IMR-90 (cell line): ENCODE measurements around the gene MYF6. TPM values are rescaled to one million over a fixed set of nuclear protein-coding genes. Genes with fewer than 3 reads are reported as not detected.

Experiments
- ATAC-seq: fragments of 200-7000 bp; cut with Tn5 transposase; 2 replicates; pipeline ENCODE4 v1.9.1; 2020; ENCODE audit warnings: low read depth, mild to moderate bottlenecking, moderate library complexity
- BruUV-seq: library from RNA; stranded (reverse); fragments of 400-500 nt; replicated peaks from 2 replicates; lab custom pipeline; 2021; lab: Mats Ljungman, UMichigan
- CTCF ChIA-PET: fragments of 300-600 bp; formaldehyde crosslinking; extraction: SDS; loops from one replicate; lab custom pipeline; 2021; ENCODE audit warnings: antibody characterized with exemption; lab: Yijun Ruan, JAX
- POLR2A ChIA-PET: fragments of 300-600 bp; sonication (Branson Sonifier 250); formaldehyde crosslinking; loops from one replicate; lab custom pipeline; 2022; ENCODE audit warnings: antibody characterized with exemption; ENCODE audit not compliant: unreplicated experiment; lab: Charles Lee
- DNase-seq: peaks from one replicate; pipeline ENCODE4 v3.0.0; 2013
- H2AFZ ChIP-seq: replicated peaks from 2 replicates; pipeline ENCODE3; 2013; ENCODE audit warnings: low read length, mild to moderate bottlenecking; ENCODE audit not compliant: poor library complexity
- H2AK5ac ChIP-seq: 2 replicates; pipeline ENCODE4 v1.6.1; 2013; ENCODE audit warnings: low read depth, low read length, inconsistent platforms
- H2AK9ac ChIP-seq: replicated peaks from 2 replicates; pipeline ENCODE3; 2013; ENCODE audit warnings: mild to moderate bottlenecking, low read depth, low read length, moderate library complexity; ENCODE audit not compliant: poor library complexity
- H2BK120ac ChIP-seq: 2 replicates; pipeline ENCODE4 v1.6.1; 2013; ENCODE audit warnings: low read depth, low read length, inconsistent platforms
- H2BK15ac ChIP-seq: 3 replicates; pipeline ENCODE4 v1.6.1; 2013; ENCODE audit warnings: low read depth, low read length, inconsistent platforms
- H2BK20ac ChIP-seq: 2 replicates; pipeline ENCODE4 v1.6.1; 2013; ENCODE audit warnings: low read depth, mild to moderate bottlenecking, inconsistent platforms, low read length, moderate library complexity
- H2BK5ac ChIP-seq: 2 replicates; pipeline ENCODE4 v1.6.1; 2013; ENCODE audit warnings: mild to moderate bottlenecking, low read depth, low read length, inconsistent platforms; ENCODE audit not compliant: poor library complexity, severe bottlenecking
- H3K14ac ChIP-seq: replicated peaks from 2 replicates; pipeline ENCODE4 v1.6.1; 2013; ENCODE audit warnings: low read depth, low read length, inconsistent platforms
- H3K18ac ChIP-seq: 2 replicates; pipeline ENCODE4 v1.6.1; 2013; ENCODE audit warnings: low read depth, low read length, control low read depth
- H3K23ac ChIP-seq: 2 replicates; pipeline ENCODE4 v1.6.1; 2013; ENCODE audit warnings: low read depth, low read length, inconsistent platforms
- H3K27ac ChIP-seq: 2 replicates; pipeline ENCODE4 v1.5.1; 2013; ENCODE audit warnings: mild to moderate bottlenecking, control low read depth, low read length; ENCODE audit not compliant: insufficient read depth
- H3K27me3 ChIP-seq: 2 replicates; pipeline ENCODE4 v1.6.1; 2013; ENCODE audit warnings: low read length; ENCODE audit not compliant: control insufficient read depth, insufficient read depth
- H3K36me3 ChIP-seq: 2 replicates; pipeline ENCODE4 v1.6.1; 2013; ENCODE audit warnings: low read length, mixed read lengths; ENCODE audit not compliant: control insufficient read depth, insufficient read depth
- H3K4ac ChIP-seq: 2 replicates; pipeline ENCODE4 v1.6.1; 2013; ENCODE audit warnings: low read depth, low read length, inconsistent platforms
- H3K4me1 ChIP-seq: 2 replicates; pipeline ENCODE4 v1.6.1; 2013; ENCODE audit warnings: low read length, mixed read lengths; ENCODE audit not compliant: control insufficient read depth, insufficient read depth
- H3K4me2 ChIP-seq: 2 replicates; pipeline ENCODE4 v1.6.1; 2013; ENCODE audit warnings: low read depth, mild to moderate bottlenecking, control low read depth, low read length, moderate library complexity
- H3K4me3 ChIP-seq: 2 replicates; pipeline ENCODE4 v1.5.1; 2013; ENCODE audit warnings: low read depth, mild to moderate bottlenecking, control low read depth, low read length, moderate library complexity; ENCODE audit not compliant: insufficient read depth
- H3K56ac ChIP-seq: 2 replicates; pipeline ENCODE4 v1.6.1; 2013; ENCODE audit warnings: low read length, inconsistent platforms; ENCODE audit not compliant: insufficient read depth; ENCODE audit errors: extremely low read depth
- H3K79me1 ChIP-seq, 2 experiments: 2 replicates each; pipeline ENCODE4 v1.6.1; 2013; ENCODE audit warnings: low read length in 2 of 2, inconsistent platforms in 1 of 2, low read depth in 1 of 2
- H3K9ac ChIP-seq: 2 replicates; pipeline ENCODE4 v1.6.1; 2013; ENCODE audit warnings: low read depth, low read length, control low read depth
- H3K9me1 ChIP-seq: 2 replicates; pipeline ENCODE4 v1.6.1; 2013; ENCODE audit warnings: low read length, inconsistent platforms; ENCODE audit not compliant: insufficient read depth
- H3K9me3 ChIP-seq: 2 replicates; pipeline ENCODE4 v1.6.1; 2013; ENCODE audit warnings: low read length; ENCODE audit not compliant: control insufficient read depth, insufficient read depth
- H4K20me1 ChIP-seq: 2 replicates; pipeline ENCODE4 v1.6.1; 2013; ENCODE audit warnings: low read length, inconsistent platforms; ENCODE audit not compliant: insufficient read depth
- H4K5ac ChIP-seq: 2 replicates; pipeline ENCODE4 v1.6.1; 2013; ENCODE audit warnings: mild to moderate bottlenecking, low read depth, low read length, control low read depth
- H4K8ac ChIP-seq, 2 experiments: 2 replicates each; pipeline ENCODE4 v1.6.1; 2013; ENCODE audit warnings: low read depth in 2 of 2, low read length in 2 of 2, control low read depth in 1 of 2, inconsistent platforms in 1 of 2
- H4K91ac ChIP-seq: 2 replicates; pipeline ENCODE4 v1.6.1; 2013; ENCODE audit warnings: low read depth, low read length, inconsistent platforms; ENCODE audit not compliant: insufficient read depth
- BHLHE40 ChIP-seq: fragments of 150-350 bp; IDR thresholded peaks from 2 replicates; pipeline ENCODE4 v1.6.1; 2016; ENCODE audit warnings: mild to moderate bottlenecking, low read depth, low read length
- CEBPB ChIP-seq: IDR thresholded peaks from 2 replicates; pipeline ENCODE4 v1.6.1; 2012; ENCODE audit warnings: low read depth, low read length, improper control_type of control experiment
- CHD1 ChIP-seq: IDR thresholded peaks from 2 replicates; pipeline ENCODE4 v1.6.1; 2012; ENCODE audit warnings: low read depth, low read length, improper control_type of control experiment
- FOS ChIP-seq: fragments of 150-350 bp; IDR thresholded peaks from 2 replicates; pipeline ENCODE4 v1.6.1; 2016; ENCODE audit warnings: low read depth, low read length
- MAFK ChIP-seq: IDR thresholded peaks from 2 replicates; pipeline ENCODE4 v1.6.1; 2012; ENCODE audit warnings: low read depth, low read length, improper control_type of control experiment
- MAZ ChIP-seq: IDR thresholded peaks from 2 replicates; pipeline ENCODE4 v1.6.1; 2012; ENCODE audit warnings: low read depth, mild to moderate bottlenecking, low read length, improper control_type of control experiment, moderate library complexity, borderline replicate concordance
- MXI1 ChIP-seq: IDR thresholded peaks from 2 replicates; pipeline ENCODE4 v1.6.1; 2012; ENCODE audit warnings: low read depth, mild to moderate bottlenecking, low read length, moderate library complexity, borderline replicate concordance
- NFE2L2 ChIP-seq: fragments of 150-350 bp; IDR thresholded peaks from 2 replicates; pipeline ENCODE4 v1.6.1; 2016; ENCODE audit warnings: low read depth, mild to moderate bottlenecking, low read length
- POLR2A ChIP-seq: IDR thresholded peaks from 2 replicates; pipeline ENCODE4 v1.6.1; 2012; ENCODE audit warnings: mild to moderate bottlenecking, low read depth, low read length
- RAD21 ChIP-seq: IDR thresholded peaks from 2 replicates; pipeline ENCODE4 v1.6.1; 2012; ENCODE audit warnings: low read length, improper control_type of control experiment
- RCOR1 ChIP-seq: IDR thresholded peaks from 2 replicates; pipeline ENCODE4 v1.6.1; 2012; ENCODE audit warnings: mild to moderate bottlenecking, low read length, improper control_type of control experiment; ENCODE audit not compliant: insufficient replicate concordance
- RFX5 ChIP-seq: IDR thresholded peaks from 2 replicates; pipeline ENCODE4 v1.8.0; 2012; ENCODE audit warnings: low read depth, mild to moderate bottlenecking, low read length, moderate library complexity
- SMC3 ChIP-seq: fragments of 150-350 bp; IDR thresholded peaks from 2 replicates; pipeline ENCODE4 v1.6.1; 2016; ENCODE audit warnings: low read depth, mild to moderate bottlenecking, antibody characterized with exemption, low read length, moderate library complexity
- WGBS, 2 experiments: methylation state at CpG; one replicate each; pipeline versions ENCODE4 v1.1.5 to v1.1.7; 2013; ENCODE audit warnings: missing lambda C conversion rate in 2 of 2; ENCODE audit not compliant: insufficient read length in 1 of 2; ENCODE audit errors: extremely low coverage in 2 of 2; 5-methylcytosine and 5-hydroxymethylcytosine counted together
- dilution Hi-C: fragments of 300-500 bp; cut with HindIII; formaldehyde crosslinking; loops from one replicate; pipeline ENCODE4 v1.14.3; 2018; ENCODE audit warnings: low sequenced_read_pairs; ENCODE audit not compliant: unreplicated experiment
- in situ Hi-C: fragments of 300-500 bp; cut with MboI; formaldehyde crosslinking; loops from 3 replicates; pipeline ENCODE4 v1.14.3; 2019; ENCODE audit warnings: low sequenced_read_pairs, inconsistent platforms, mixed read lengths
- intact Hi-C: fragments of 100-400 bp; cut with micrococcal nuclease; formaldehyde crosslinking; loops from 2 replicates; pipeline ENCODE4 v1.10.0; 2022
- polyA plus RNA-seq, 3 experiments: library from polyadenylated mRNA; depleted of rRNA; stranded (reverse); fragments of >200 nt; gene quantifications; 2 replicates each; pipeline ENCODE4 v1.2.3, GENCODE V29; 2012; ENCODE audit warnings: low replicate concordance in 1 of 3
- total RNA-seq: library from RNA; depleted of rRNA; stranded (reverse); fragments of >200 nt; gene quantifications from 2 replicates; pipeline ENCODE4 v1.2.3, GENCODE V29; 2012
- TF ChIP-seq, protein P1 (sequence below): fragments of 150-350 bp; IDR thresholded peaks from 2 replicates; pipeline ENCODE4 v1.6.1; 2017; ENCODE audit warnings: mild to moderate bottlenecking, antibody characterized with exemption, low read length, low read depth
- TF ChIP-seq, protein P2 (sequence below): fragments of 150-350 bp; IDR thresholded peaks from 2 replicates; pipeline ENCODE4 v1.6.1; 2016; ENCODE audit warnings: low read depth, mild to moderate bottlenecking, low read length, moderate library complexity, borderline replicate concordance

The MYF6 gene
- total and polyA plus RNA-seq, 2 of the 4 experiments (the other 2 are of a cell fraction): not detected

DNA sequence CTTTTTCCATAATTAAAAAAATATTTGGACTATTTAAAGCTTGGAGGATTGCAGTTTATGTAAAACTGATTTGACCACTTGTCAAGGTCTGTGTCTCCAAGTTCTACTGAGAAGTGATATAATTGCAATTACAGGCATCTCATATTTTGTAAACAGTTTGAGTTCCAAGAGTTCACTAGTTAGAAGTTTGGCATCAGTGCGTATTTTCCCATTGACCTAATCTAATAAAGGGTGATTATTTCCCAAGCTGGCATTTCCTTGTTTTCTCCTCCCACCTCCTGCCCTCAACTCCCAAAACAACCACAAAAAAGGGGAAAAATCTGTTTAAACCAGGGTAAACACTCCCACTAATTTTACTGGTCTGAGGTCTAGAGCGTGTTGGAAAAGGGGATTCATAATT lies 3.0 kb upstream of the MYF6 start:
- ChIA-PET CTCF (no interaction called here), POLR2A (no interaction called here)
- H3K4me1 ChIP-seq: peaks cover 2% of the 10 kb centered on the region; the same call in 1 of the 2 replicates
- H3K27ac ChIP-seq: no peak overlapping the region
- H4K8ac ChIP-seq: no peak overlapping the region
- DNase-seq (no peak), ATAC-seq (no peak)
- H3K56ac ChIP-seq: no peak overlapping the region
- TF ChIP-seq POLR2A: no peak
- no peak for TF ChIP-seq FOS
- TF ChIP-seq CEBPB: no peak
- TF ChIP-seq SMC3: no peak
- TF ChIP-seq RFX5: no peak
- no peak for TF ChIP-seq RCOR1
- TF ChIP-seq MXI1: no peak
- no peak for TF ChIP-seq MAZ
- TF ChIP-seq BHLHE40: no peak
- TF ChIP-seq CHD1: no peak
- TF ChIP-seq, protein P1, sequence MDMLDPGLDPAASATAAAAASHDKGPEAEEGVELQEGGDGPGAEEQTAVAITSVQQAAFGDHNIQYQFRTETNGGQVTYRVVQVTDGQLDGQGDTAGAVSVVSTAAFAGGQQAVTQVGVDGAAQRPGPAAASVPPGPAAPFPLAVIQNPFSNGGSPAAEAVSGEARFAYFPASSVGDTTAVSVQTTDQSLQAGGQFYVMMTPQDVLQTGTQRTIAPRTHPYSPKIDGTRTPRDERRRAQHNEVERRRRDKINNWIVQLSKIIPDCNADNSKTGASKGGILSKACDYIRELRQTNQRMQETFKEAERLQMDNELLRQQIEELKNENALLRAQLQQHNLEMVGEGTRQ: no peak
- TF ChIP-seq NFE2L2: no peak
- no peak for TF ChIP-seq RAD21
- TF ChIP-seq, protein P2, sequence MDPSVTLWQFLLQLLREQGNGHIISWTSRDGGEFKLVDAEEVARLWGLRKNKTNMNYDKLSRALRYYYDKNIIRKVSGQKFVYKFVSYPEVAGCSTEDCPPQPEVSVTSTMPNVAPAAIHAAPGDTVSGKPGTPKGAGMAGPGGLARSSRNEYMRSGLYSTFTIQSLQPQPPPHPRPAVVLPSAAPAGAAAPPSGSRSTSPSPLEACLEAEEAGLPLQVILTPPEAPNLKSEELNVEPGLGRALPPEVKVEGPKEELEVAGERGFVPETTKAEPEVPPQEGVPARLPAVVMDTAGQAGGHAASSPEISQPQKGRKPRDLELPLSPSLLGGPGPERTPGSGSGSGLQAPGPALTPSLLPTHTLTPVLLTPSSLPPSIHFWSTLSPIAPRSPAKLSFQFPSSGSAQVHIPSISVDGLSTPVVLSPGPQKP: no peak
- TF ChIP-seq MAFK: no peak
- H2BK5ac ChIP-seq: no peak overlapping the region
- no TSS peak for BruUV-seq
- H4K20me1 ChIP-seq: no peaks in the 10 kb centered on the region
- no peak overlapping the region for H2AK5ac ChIP-seq
- no peaks in the 10 kb centered on the region for H3K9me1 ChIP-seq
- no CpG with 5 or more reads among the region's 2 CpGs for WGBS, 2 experiments
- intact Hi-C loops (no loop called here), in situ Hi-C loops (no loop called here), dilution Hi-C loops (no loop called here)
- no peak overlapping the region for H2BK120ac ChIP-seq
- H3K79me1 ChIP-seq: no peaks in the 10 kb centered on the region
- no peak overlapping the region for H3K4me3 ChIP-seq
- H4K91ac ChIP-seq: no peak overlapping the region
- no peak overlapping the region for H3K4me2 ChIP-seq
- H2AFZ ChIP-seq: no peak overlapping the region
- no peak overlapping the region for H3K9ac ChIP-seq
- H4K5ac ChIP-seq: no peak overlapping the region
- no peak overlapping the region for H3K23ac ChIP-seq
- no peak overlapping the region for H2AK9ac ChIP-seq
- no peak overlapping the region for H2BK15ac ChIP-seq
- no peaks in the 10 kb centered on the region for H3K9me3 ChIP-seq
- no peak overlapping the region for H3K4ac ChIP-seq
- H3K14ac ChIP-seq: no peak overlapping the region
- H3K18ac ChIP-seq: no peak overlapping the region
- no peaks in the 10 kb centered on the region for H3K36me3 ChIP-seq
- H3K27me3 ChIP-seq: no peaks in the 10 kb centered on the region
- no peak overlapping the region for H2BK20ac ChIP-seq
